ENCODE measurements around the gene NAGLU.

Gene NAGLU

DNA sequence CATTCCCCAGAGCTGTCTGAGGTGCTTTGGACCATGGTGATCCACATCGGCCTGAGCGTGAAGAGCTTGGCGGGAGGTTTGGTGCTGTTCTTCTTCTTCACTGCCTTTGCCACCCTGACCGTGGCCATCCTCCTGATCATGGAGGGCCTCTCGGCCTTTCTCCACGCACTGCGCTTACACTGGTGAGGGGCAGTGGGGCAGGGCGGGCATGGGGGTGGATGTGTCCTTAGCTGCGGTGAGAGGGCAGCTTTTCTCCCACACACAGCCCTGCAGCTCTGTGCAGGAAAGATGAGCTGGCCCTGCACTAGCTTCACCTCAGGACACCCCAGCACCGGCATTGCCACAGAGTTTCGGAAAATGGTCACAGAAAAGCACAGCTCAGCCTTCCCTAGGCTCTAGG, 21.8 kb upstream of the NAGLU start:
- no peak overlapping the region for H3K27ac ChIP-seq
- TF ChIP-seq, protein P1, sequence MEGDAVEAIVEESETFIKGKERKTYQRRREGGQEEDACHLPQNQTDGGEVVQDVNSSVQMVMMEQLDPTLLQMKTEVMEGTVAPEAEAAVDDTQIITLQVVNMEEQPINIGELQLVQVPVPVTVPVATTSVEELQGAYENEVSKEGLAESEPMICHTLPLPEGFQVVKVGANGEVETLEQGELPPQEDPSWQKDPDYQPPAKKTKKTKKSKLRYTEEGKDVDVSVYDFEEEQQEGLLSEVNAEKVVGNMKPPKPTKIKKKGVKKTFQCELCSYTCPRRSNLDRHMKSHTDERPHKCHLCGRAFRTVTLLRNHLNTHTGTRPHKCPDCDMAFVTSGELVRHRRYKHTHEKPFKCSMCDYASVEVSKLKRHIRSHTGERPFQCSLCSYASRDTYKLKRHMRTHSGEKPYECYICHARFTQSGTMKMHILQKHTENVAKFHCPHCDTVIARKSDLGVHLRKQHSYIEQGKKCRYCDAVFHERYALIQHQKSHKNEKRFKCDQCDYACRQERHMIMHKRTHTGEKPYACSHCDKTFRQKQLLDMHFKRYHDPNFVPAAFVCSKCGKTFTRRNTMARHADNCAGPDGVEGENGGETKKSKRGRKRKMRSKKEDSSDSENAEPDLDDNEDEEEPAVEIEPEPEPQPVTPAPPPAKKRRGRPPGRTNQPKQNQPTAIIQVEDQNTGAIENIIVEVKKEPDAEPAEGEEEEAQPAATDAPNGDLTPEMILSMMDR (conservative IDR thresholded peaks at IDR 0.05) = no peak

DNA sequence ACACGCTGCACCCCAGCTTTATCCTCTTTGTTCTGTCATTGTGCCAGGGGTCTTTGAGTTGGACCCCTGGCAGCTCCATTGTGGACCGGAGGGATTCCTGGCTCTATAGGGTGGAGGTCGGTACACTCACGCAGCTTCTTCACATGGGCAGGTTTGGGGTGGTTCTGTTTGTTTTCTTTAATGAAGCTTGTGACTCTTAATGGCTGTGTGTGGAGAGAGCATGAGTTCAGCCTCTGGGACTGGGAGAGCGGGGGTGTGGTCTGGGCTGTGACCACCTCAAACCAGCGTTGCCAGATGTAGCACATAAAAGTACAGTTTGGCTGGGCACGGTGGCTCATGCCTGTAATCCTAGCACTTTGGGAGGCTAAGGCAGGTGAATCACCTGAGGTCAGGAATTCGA, 21.2 kb upstream of the NAGLU start:
- H3K27ac ChIP-seq = no peak overlapping the region
- TF ChIP-seq, protein P1 (conservative IDR thresholded peaks at IDR 0.05) = no peak

DNA sequence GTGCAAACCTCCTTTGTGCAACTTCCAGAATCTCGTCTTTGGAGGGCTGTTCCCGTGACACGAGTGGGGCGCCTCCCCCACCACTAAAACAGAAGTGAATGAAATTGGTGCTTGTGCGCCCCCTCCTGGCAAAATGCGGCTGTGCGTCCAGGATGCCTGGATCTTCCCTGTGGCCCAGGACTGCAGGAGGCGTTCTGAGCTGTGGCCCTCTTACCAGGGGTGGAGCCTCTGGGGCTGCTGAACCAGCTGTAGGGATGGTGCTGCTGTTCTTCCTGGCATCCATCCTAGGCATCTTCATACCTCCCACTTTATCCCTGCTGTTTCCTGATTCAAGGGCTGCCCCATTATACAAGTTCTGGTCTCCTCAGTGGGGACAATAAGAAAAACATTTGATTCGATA, 18.5 kb upstream of the NAGLU start:
- TF ChIP-seq, protein P1 (conservative IDR thresholded peaks at IDR 0.05) = peak; percentile 83
- no peak overlapping the region for H3K27ac ChIP-seq

DNA sequence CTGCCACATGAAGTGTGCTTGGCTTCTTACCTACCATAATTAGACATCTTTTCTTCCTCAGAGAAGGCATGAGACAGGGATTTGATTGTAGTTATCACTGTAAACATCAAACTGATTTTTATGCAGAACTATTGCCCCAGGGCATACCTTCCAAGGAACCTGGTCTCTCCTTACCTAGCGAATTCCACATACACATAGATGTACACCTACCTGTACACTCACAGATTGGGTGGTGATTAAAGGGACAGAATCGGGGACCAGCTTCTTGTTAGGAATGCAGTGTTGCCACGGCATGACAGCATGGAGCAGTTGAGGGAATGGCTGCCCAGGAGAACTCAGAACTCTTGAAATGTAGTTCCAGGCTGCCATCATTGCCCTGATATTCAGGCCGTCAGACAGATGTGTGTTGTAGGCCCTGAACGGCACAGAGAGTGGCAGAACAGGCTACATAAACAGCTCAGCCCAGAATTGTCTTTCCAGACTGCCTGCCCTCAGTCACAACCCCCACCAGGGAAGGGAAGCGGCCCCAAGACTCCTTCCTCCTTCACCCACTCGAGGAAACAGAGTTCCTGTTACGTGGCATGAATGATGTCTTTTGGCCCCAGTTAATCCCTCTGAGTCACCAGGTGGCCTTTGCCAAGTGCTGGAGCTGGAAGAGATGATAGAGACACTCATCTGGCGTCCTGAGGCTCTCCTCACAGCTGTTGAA, 17.8 kb upstream of the NAGLU start:
- H3K27ac ChIP-seq = no peak overlapping the region
- TF ChIP-seq, protein P1 (conservative IDR thresholded peaks at IDR 0.05) = no peak

DNA sequence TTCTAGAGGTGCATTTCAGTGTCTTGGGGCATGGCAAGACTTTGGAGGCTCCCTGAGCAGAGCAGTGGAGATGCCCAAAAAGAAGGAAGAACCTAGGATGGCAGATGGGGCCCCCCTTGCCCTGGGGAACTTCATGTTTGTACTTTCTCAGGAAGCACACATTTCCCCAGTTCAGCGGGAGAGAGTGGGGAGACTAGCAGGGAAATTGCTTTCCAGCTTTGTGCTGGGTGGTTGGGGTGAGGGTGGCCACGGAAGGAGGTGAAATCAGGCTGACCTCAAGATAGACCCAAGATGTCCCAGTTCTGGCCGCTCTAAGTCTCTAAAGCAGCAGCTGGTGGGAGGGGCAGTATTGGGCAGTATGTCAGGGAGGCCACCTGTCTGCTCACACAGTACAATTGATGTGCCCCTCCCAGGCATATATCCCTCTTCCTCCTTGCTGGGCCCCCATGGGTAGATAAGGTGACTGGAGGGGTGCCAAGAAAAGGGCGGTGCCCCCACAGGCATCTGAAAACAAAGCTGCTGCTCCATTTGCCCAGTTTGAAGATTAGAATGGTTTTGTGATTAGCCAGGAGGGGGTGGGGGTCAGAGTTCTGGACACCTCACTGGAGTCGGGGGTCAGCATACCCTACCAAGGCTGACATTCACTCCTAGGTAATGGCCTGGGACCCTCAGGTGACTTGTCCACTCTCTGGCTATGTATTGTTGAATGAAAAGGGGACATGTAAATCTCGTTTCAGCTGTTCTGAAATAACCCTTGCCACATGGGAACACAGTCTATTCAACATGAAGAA, 17.1 kb upstream of the NAGLU start:
- TF ChIP-seq, protein P1 (conservative IDR thresholded peaks at IDR 0.05) = no peak
- no peak overlapping the region for H3K27ac ChIP-seq

DNA sequence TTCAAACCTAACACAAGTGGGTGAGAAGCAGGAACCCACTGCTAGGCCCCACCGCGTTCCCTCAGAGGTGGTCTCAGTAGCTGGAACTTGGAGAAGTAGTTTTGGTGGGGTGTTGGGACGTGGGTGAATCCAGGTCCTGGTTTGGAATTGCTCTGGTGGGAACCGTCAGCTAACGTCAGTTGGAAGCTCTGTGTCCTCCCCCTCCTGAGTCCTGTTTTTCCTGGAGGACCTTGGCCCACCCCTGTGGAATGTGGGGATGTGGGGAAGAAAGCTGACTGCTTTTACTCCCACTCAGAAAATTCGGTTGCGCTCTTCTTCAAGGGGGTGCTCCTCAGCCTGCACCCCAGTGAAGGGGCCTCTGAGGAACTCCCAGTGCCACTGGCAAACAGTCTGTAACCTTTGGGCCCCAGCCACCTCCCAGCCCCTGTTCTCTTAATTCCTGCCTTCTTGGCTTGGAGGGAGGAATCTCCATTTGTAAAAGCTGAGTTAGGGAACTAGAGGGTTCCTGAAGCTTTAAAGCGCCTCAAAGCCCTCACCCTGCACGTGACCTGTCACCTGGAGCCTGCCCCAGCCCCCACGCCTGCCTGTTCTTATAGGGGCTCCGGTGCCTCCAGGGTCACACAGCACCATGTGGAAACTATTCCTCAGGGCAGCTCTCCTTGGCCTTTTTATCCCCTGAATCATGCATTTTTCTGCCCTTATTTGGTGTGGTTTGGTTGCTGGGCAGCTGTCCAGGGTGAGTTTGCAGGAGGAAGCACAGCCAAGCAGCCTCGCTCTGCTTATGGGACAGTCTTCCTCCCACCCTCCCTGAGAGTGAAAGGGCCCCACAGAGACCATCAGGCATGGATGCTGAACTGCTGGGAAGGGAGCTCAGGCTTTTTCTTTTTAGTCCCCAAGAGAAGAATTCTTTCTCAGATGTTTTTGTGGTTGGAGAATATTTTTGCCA, 16.2 kb upstream of the NAGLU start:
- TF ChIP-seq, protein P1 (conservative IDR thresholded peaks at IDR 0.05) = no peak

DNA sequence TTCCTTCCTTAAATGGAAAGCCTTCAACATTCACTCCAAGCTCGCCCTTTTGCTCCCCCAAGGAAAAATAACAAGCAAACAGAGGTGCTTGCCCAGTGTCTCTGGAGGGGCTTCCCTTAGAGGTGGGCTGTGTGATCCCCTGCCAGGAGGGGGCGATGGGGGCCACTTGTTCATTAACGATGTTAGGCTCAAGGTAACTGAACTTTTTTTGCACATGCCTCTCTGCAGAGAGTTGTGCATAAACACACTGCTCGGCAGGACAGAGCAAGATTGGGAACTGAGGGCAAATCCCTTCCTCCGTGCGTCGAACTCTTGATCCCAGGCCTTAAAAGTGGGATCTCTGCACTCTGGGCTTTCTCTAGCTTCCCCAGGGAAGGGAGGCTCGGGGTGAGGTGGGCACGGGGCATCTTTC, 15.5 kb upstream of the NAGLU start:
- TF ChIP-seq, protein P1 (conservative IDR thresholded peaks at IDR 0.05) = no peak
- no peak overlapping the region for H3K27ac ChIP-seq

More for the DNA sequence above, 16.2 kb upstream of the NAGLU start:
- H3K27ac ChIP-seq = no peak overlapping the region

Data from VCaP (cell line).